Measurements from ENCODE around the gene RBM25. TPM values are rescaled to one million over a fixed set of nuclear protein-coding genes. Genes with fewer than 3 reads are reported as not detected.

Gene RBM25
- total RNA-seq, 1 donor, result 32.9 TPM

DNA sequence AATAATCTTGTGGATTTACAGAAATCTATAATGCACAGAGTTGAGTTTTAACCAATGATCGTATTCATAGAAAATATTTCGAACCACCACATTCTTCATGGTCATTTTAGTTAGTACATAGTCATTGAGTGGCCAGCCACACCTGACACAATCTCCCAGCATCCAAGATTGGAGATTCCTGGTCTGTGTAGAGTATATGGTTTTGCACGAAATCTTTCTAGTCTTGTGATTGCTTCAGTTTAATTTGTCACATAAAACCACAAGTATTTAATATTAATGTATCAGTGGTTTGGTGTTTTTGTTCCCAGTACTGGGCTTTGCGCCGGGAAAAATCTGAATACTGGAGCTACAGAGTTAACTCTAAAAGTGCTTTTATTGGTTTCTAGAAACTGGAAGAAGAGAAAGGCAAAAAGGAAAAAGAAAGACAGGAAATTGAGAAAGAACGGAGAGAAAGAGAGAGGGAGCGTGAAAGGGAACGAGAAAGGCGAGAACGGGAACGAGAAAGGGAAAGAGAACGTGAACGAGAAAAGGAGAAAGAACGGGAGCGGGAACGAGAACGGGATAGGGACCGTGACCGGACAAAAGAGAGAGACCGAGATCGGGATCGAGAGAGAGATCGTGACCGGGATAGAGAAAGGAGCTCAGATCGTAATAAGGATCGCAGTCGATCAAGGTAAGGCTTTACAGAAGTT, 44.6 kb downstream of the RBM25 start:
- H3K27me3 ChIP-seq (ENCODE audit: insufficient read depth, low read length), result no peaks in the 10 kb centered on the region
- peaks cover 89% of the 10 kb centered on the region for H3K36me3 ChIP-seq (ENCODE audit: insufficient read depth, low read length)
- H3K4me3 ChIP-seq (ENCODE audit: insufficient read depth, low read length), result no peak overlapping the region
- no peak for DNase-seq (ENCODE audit: insufficient read length, low spot score, missing footprints)
- H4K20me1 ChIP-seq (ENCODE audit: insufficient read depth, low read length), result no peaks in the 10 kb centered on the region
- no peak overlapping the region for H3K27ac ChIP-seq (ENCODE audit: low read depth, low read length)
- no peaks in the 10 kb centered on the region for H3K4me1 ChIP-seq (ENCODE audit: insufficient read depth, low read length)
- no peak overlapping the region for H3K4me2 ChIP-seq (ENCODE audit: insufficient read depth, low read length)
- H3K79me2 ChIP-seq (ENCODE audit: insufficient read depth, low read length), result peaks cover 20% of the 10 kb centered on the region
- TF ChIP-seq, protein P1, sequence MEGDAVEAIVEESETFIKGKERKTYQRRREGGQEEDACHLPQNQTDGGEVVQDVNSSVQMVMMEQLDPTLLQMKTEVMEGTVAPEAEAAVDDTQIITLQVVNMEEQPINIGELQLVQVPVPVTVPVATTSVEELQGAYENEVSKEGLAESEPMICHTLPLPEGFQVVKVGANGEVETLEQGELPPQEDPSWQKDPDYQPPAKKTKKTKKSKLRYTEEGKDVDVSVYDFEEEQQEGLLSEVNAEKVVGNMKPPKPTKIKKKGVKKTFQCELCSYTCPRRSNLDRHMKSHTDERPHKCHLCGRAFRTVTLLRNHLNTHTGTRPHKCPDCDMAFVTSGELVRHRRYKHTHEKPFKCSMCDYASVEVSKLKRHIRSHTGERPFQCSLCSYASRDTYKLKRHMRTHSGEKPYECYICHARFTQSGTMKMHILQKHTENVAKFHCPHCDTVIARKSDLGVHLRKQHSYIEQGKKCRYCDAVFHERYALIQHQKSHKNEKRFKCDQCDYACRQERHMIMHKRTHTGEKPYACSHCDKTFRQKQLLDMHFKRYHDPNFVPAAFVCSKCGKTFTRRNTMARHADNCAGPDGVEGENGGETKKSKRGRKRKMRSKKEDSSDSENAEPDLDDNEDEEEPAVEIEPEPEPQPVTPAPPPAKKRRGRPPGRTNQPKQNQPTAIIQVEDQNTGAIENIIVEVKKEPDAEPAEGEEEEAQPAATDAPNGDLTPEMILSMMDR (IDR thresholded peaks at IDR 0.05; ENCODE audit: extremely low read depth, low read depth, low read length), result no peak
- no peak overlapping the region for H2AFZ ChIP-seq (ENCODE audit: low read length)
- no peaks in the 10 kb centered on the region for H3K9me3 ChIP-seq (ENCODE audit: low read depth, low read length)

DNA sequence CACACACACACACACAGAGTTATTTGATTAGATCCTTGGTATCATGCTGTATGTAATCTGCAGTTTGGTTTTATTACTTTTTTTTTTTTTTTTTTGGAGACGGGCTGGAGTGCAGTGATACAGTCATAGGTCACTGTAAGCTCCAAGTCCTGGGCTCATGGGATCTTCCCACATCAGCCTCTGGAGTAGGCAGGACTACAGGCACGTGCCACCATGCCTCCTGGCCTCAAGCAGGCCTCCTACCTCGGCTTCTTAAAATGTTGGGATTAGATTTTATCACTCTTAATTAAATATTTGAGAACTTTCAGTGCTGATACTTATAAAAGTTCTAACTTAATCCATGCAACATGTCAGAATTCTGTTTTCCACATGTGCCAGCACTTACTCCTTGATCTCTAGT, 46.7 kb downstream of the RBM25 start:
- H4K20me1 ChIP-seq (ENCODE audit: insufficient read depth, low read length), result no peaks in the 10 kb centered on the region
- H3K27ac ChIP-seq (ENCODE audit: low read depth, low read length), result no peak overlapping the region
- H3K9me3 ChIP-seq (ENCODE audit: low read depth, low read length), result no peaks in the 10 kb centered on the region
- H3K4me3 ChIP-seq (ENCODE audit: insufficient read depth, low read length), result no peak overlapping the region
- H3K27me3 ChIP-seq (ENCODE audit: insufficient read depth, low read length), result no peaks in the 10 kb centered on the region
- H3K4me1 ChIP-seq (ENCODE audit: insufficient read depth, low read length), result no peaks in the 10 kb centered on the region
- H3K36me3 ChIP-seq (ENCODE audit: insufficient read depth, low read length), result peaks cover 86% of the 10 kb centered on the region
- peaks cover 11% of the 10 kb centered on the region for H3K79me2 ChIP-seq (ENCODE audit: insufficient read depth, low read length)
- TF ChIP-seq, protein P1 (IDR thresholded peaks at IDR 0.05; ENCODE audit: extremely low read depth, low read depth, low read length), result no peak
- DNase-seq (ENCODE audit: insufficient read length, low spot score, missing footprints), result no peak
- H2AFZ ChIP-seq (ENCODE audit: low read length), result no peak overlapping the region
- H3K4me2 ChIP-seq (ENCODE audit: insufficient read depth, low read length), result no peak overlapping the region

DNA sequence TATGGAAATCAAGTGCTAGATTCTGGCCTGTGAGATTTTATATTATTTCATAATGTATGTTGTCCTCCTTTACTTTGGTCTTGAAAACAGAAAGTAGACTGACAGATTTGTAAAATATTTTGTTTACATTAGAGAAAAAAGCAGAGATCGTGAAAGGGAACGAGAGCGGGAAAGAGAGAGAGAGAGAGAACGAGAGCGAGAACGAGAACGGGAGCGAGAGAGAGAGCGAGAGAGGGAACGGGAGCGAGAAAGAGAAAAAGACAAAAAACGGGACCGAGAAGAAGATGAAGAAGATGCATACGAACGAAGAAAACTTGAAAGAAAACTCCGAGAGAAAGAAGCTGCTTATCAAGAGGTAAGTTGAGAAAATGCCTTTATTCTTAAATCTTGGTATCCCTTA, 47.4 kb downstream of the RBM25 start:
- Histone ChIP-seq H3K27me3 (ENCODE audit: insufficient read depth, low read length) (no peaks in the 10 kb centered on the region), H3K9me3 (ENCODE audit: low read depth, low read length) (no peaks in the 10 kb centered on the region), H4K20me1 (ENCODE audit: insufficient read depth, low read length) (no peaks in the 10 kb centered on the region), H3K79me2 (ENCODE audit: insufficient read depth, low read length) (peaks cover 7% of the 10 kb centered on the region), H3K27ac (ENCODE audit: low read depth, low read length) (no peak overlapping the region), H3K4me2 (ENCODE audit: insufficient read depth, low read length) (no peak overlapping the region), H3K4me1 (ENCODE audit: insufficient read depth, low read length) (no peaks in the 10 kb centered on the region), H3K36me3 (ENCODE audit: insufficient read depth, low read length) (peaks cover 85% of the 10 kb centered on the region), H3K4me3 (ENCODE audit: insufficient read depth, low read length) (no peak overlapping the region), H2AFZ (ENCODE audit: low read length) (no peak overlapping the region)
- DNase-seq (ENCODE audit: insufficient read length, low spot score, missing footprints), result no peak
- TF ChIP-seq, protein P1 (IDR thresholded peaks at IDR 0.05; ENCODE audit: extremely low read depth, low read depth, low read length), result no peak

DNA sequence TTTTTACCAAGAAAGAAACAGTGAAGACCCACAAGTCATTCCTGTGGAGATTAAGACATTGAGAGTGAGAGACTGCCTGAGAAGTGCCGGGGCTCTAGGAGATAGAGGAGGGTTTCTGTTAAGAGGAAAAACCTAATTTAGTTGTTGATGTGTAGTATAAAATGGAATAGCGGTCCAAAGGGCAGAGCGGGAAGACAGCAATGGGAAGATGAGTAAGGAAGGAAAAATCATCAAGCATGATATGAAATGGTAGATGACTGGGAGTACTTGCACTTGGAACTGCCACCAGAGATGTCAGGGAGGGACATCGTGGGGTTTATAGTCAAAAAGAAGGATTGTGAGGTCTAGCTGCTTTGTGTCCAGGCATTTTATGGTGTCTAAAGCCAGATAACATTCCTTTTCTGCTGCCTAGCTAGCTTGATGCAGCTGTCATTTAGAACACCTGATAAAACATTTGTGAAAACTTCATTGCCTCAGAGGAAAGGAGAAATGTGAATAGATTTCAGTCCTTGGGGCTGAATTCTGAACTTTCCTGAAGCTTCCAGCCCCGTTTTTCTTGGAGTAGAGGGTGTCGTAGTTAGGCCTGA, 57.8 kb downstream of the RBM25 start:
- peaks cover 44% of the 10 kb centered on the region for H3K79me2 ChIP-seq (ENCODE audit: insufficient read depth, low read length)
- no peak overlapping the region for H3K27ac ChIP-seq (ENCODE audit: low read depth, low read length)
- no peak overlapping the region for H2AFZ ChIP-seq (ENCODE audit: low read length)
- peaks cover 2% of the 10 kb centered on the region for H4K20me1 ChIP-seq (ENCODE audit: insufficient read depth, low read length)
- H3K9me3 ChIP-seq (ENCODE audit: low read depth, low read length), result no peaks in the 10 kb centered on the region
- H3K27me3 ChIP-seq (ENCODE audit: insufficient read depth, low read length), result no peaks in the 10 kb centered on the region
- no peak for DNase-seq (ENCODE audit: insufficient read length, low spot score, missing footprints)
- no peak overlapping the region for H3K4me2 ChIP-seq (ENCODE audit: insufficient read depth, low read length)
- H3K4me3 ChIP-seq (ENCODE audit: insufficient read depth, low read length), result no peak overlapping the region
- TF ChIP-seq, protein P1 (IDR thresholded peaks at IDR 0.05; ENCODE audit: extremely low read depth, low read depth, low read length), result no peak
- no peaks in the 10 kb centered on the region for H3K4me1 ChIP-seq (ENCODE audit: insufficient read depth, low read length)
- peaks cover 74% of the 10 kb centered on the region for H3K36me3 ChIP-seq (ENCODE audit: insufficient read depth, low read length)

Data from osteoblast (primary cell).